ENCODE results near the gene WDR6. TPM values are rescaled to one million over a fixed set of nuclear protein-coding genes. Genes with fewer than 3 reads are reported as not detected.
A peak's percentile ranks its signal among the peaks of the same experiment; 100 is the strongest.

The WDR6 gene
- polyA plus RNA-seq, 1 experiment = 164 TPM

DNA sequence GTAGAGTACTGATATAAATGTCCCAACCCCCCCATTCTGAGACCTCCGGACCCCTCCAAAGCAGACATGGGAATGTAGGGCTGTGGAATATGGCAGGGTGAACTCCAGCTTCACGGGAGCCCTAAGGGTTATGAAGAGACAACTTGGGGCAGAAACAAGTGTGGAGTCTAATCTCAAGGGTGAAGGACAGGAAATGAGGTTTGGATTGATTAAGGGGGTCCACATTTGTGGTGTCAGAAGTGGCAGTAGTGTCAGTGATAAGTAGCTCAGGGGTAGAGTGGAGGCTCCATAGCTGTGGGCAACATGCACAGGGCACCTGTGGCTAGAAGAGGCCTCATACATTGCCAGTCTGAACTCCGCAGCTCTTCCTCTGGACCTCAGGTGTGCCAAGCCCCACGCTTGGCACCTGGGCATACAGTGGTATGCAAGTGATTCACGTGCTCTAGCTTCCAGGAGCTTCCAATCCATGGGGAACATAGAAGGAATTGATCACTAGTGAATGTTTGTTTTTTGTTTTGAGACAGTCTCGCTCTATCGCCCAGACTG lies 21.3 kb upstream of the WDR6 start:
- no peaks in the 10 kb centered on the region for H3K27me3 ChIP-seq (ENCODE audit: control insufficient read depth, insufficient read depth, low read length)
- H3K36me3 ChIP-seq (ENCODE audit: control insufficient read depth, insufficient read depth, low read length) = peaks cover 19% of the 10 kb centered on the region
- no peak overlapping the region for H3K4me3 ChIP-seq (ENCODE audit: low read depth, low read length)
- ChIA-PET CTCF (interaction anchor here (1.1 to 1.3 kb wide), 3 partner anchors 16 to 36 kb away, joined by 3 to 7 read pairs (median 4); partner anchors contain the start of gene NDUFAF3), POLR2A (no interaction called here)
- DNase-seq (ENCODE audit: low read depth) = no peak
- TF ChIP-seq, protein P1, sequence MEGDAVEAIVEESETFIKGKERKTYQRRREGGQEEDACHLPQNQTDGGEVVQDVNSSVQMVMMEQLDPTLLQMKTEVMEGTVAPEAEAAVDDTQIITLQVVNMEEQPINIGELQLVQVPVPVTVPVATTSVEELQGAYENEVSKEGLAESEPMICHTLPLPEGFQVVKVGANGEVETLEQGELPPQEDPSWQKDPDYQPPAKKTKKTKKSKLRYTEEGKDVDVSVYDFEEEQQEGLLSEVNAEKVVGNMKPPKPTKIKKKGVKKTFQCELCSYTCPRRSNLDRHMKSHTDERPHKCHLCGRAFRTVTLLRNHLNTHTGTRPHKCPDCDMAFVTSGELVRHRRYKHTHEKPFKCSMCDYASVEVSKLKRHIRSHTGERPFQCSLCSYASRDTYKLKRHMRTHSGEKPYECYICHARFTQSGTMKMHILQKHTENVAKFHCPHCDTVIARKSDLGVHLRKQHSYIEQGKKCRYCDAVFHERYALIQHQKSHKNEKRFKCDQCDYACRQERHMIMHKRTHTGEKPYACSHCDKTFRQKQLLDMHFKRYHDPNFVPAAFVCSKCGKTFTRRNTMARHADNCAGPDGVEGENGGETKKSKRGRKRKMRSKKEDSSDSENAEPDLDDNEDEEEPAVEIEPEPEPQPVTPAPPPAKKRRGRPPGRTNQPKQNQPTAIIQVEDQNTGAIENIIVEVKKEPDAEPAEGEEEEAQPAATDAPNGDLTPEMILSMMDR (IDR thresholded peaks at IDR 0.05; ENCODE audit: insufficient read depth, low read depth, low read length) = no peak

DNA sequence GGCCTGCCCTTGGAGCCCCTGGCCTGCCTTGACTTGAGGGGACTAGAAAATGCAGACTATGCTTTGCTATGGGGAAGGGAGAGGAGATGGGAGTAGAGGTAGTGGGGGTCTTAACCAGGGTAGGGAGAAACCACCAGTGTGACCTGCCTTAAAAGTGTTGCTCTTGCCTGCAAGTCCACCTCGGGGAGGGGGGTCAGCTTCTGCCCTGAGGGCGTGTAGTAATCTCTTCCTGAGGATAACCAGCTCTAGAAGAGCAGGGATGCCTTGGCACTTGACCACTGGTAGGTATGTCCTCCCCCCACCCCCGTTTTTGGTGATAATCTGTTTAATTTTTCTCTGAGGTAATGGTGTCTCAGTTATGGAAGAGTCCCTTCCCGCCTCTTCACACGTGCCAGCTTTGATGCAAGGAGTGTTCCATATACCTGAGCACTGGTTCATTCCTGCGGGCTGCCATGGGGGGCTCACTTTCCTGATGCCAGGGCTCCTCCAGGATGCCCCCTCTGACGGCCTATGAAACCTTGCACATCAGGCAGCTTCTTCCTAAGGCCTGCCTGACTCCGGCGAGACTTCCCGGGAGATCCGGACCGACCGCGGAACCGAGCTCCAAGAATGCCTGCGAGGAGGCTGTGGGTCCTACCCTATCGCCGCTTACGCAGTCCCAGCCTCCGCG lies 17.9 kb upstream of the WDR6 start:
- no peak for DNase-seq (ENCODE audit: low read depth)
- TF ChIP-seq, protein P1 (IDR thresholded peaks at IDR 0.05; ENCODE audit: insufficient read depth, low read depth, low read length) = no peak
- CTCF ChIA-PET = interaction anchor here (0.6 to 5.7 kb wide), 12 partner anchors 10 to 459 kb away, joined by 3 to 60 read pairs (median 5); partner anchors contain the start of genes DALRD3, IMPDH2, NDUFAF3 and QRICH1

DNA sequence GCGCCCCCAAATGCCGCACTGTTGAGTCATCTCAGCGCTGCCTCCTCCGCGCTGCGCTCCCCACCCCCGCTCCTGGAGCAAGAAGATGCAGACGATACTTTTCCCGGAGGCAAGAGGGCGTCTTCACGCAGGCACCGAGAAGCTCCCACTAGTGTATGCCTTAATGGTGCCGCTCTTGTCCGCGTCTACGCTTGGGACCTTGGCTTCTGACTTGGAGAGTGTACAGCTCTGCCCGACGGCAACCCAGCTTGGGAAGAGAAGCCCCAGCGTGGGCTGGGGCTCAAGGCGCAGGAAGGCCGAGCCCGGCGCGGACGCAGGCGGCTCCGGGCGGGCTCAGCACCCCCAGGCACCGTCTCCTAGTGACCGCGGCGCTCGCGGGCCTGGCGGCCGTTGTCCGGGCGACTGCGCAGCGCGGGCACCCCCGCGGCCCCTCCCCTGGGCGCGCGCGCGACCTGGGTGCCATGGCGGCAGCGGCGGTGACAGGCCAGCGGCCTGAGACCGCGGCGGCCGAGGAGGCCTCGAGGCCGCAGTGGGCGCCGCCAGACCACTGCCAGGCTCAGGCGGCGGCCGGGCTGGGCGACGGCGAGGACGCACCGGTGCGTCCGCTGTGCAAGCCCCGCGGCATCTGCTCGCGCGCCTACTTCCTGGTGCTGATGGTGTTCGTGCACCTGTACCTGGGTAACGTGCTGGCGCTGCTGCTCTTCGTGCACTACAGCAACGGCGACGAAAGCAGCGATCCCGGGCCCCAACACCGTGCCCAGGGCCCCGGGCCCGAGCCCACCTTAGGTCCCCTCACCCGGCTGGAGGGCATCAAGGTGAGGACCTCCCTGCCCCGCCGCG lies 17.2 kb upstream of the WDR6 start, which contains the start of gene P4HTM:
TSS of gene P4HTM (plus strand) at position 446 of the 840 bp plus-strand sequence. CDS start at position 462, 16 bp downstream.
- peak; percentile 75 for DNase-seq (ENCODE audit: low read depth)
- Histone ChIP-seq H3K4me3 (ENCODE audit: low read depth, low read length) (peak within 1 kb of the TSS; percentile 88), H3K27me3 (ENCODE audit: control insufficient read depth, insufficient read depth, low read length) (no peaks in the 10 kb centered on the region), H3K36me3 (ENCODE audit: control insufficient read depth, insufficient read depth, low read length) (peaks cover 6% of the 10 kb centered on the region)
- ChIA-PET POLR2A (interaction anchor here (1.0 to 1.3 kb wide), 3 partner anchors 17 to 40 kb away, joined by 3 to 9 read pairs (median 6); partner anchors contain the start of genes DALRD3 and WDR6), CTCF (interaction anchor here (0.6 to 5.7 kb wide), 9 partner anchors 16 to 458 kb away, joined by 3 to 60 read pairs (median 6); partner anchors contain the start of genes DALRD3, IMPDH2, NDUFAF3 and QRICH1)
- TF ChIP-seq, protein P1 (IDR thresholded peaks at IDR 0.05; ENCODE audit: insufficient read depth, low read depth, low read length) = peak; percentile 62

More for the DNA sequence above, 17.9 kb upstream of the WDR6 start:
- peak overlapping the region; percentile 88 for H3K4me3 ChIP-seq (ENCODE audit: low read depth, low read length)
- POLR2A ChIA-PET = interaction anchor here (0.6 to 1.3 kb wide), 4 partner anchors 18 to 60 kb away, joined by 3 to 9 read pairs (median 4); partner anchors contain the start of genes DALRD3 and WDR6
- H3K27me3 ChIP-seq (ENCODE audit: control insufficient read depth, insufficient read depth, low read length) = no peaks in the 10 kb centered on the region
- H3K36me3 ChIP-seq (ENCODE audit: control insufficient read depth, insufficient read depth, low read length) = peaks cover 11% of the 10 kb centered on the region

DNA sequence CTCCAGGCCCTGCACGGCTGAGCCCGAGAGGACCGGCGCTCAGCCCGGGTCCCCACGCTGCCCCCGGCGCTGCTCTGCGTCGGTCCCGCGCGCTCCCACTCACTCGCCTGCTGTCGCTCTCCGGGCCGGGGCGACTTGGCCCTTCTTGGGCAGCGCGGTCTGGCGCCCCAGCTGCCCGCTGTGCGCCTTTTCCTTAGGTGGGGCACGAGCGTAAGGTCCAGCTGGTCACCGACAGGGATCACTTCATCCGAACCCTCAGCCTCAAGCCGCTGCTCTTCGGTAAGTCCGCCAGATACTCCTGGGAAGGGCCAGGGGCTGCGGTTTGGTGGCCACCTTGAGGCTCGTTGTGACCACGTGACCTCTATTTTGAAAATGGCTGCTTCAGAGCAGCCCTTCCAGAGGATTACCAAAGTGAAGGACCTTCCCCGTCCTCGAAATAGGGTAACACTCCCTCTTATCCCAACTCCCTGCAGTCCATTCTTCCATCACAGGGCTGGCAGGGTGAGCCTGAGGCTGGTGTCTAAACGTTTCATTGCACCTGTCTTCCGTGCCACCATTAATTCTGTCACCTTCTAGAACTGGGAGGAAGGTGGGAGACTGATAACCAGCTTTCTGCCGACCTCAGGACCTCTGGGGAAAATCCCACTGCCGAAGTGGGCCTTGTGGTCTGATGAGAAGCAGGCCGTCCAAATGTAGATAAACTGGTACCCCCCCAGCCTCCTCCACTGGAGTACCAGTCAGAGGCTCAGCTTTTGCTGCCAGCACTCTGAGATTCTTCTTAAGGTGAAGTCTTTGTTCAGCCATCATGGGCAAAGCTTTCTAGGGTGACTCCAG lies 16.3 kb upstream of the WDR6 start:
- peak overlapping the region; percentile 88 for H3K4me3 ChIP-seq (ENCODE audit: low read depth, low read length)
- H3K36me3 ChIP-seq (ENCODE audit: control insufficient read depth, insufficient read depth, low read length) = peaks cover 6% of the 10 kb centered on the region
- TF ChIP-seq, protein P1 (IDR thresholded peaks at IDR 0.05; ENCODE audit: insufficient read depth, low read depth, low read length) = no peak
- H3K27me3 ChIP-seq (ENCODE audit: control insufficient read depth, insufficient read depth, low read length) = no peaks in the 10 kb centered on the region
- CTCF ChIA-PET = interaction anchor here (0.9 to 5.7 kb wide), 5 partner anchors 9 to 40 kb away, joined by 3 to 60 read pairs (median 4); partner anchors contain the start of genes DALRD3, NDUFAF3 and WDR6
- no peak for DNase-seq (ENCODE audit: low read depth)
- POLR2A ChIA-PET = no interaction called here
